ENCODE measurements around the gene LHFPL2.

The LHFPL2 gene

DNA sequence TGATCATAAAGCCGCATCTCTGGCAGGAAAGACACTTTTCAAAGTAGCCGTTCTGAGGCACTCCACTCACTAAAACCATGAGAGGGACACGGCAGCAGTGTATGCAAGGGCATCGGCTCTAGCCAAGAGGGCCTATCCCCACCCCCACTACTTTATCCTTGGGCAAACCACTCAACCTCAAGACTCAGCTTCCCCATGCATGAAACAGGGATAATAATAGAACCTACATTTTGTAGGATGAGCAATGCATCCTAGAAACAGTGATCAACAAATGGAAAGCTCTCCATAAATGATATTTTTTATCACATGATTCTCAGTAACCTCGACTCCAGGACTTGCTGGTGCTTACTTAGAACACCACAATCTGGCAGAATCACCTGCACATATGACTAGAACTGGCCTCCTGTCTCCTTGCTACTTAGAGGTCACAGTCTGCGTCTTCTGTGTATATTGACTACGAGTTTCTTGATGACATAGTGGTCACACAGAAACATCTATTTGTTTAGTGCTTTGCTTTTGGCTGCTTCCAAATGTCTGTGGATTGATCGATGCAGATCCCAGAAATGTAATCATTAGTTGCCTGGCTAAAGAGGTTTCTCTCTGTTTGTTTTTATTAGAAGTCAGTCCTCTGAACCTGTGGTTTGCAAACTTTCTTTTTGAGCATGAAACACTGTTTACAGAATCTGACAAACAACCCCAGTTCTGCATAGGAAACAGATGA, 102.1 kb downstream of the LHFPL2 start:
- Mint-ChIP-seq H3K9me3 (no peaks in the 10 kb centered on the region), H3K27me3 (no peaks in the 10 kb centered on the region), H3K4me1 (peaks cover 9% of the 10 kb centered on the region), H3K27ac (no peak overlapping the region), H3K4me3 (no peak overlapping the region), H3K36me3 (peaks cover 7% of the 10 kb centered on the region)
- DNase-seq (ENCODE audit: low spot score in 2 of 2) = no peak
- no peak for ATAC-seq (ENCODE audit: low read depth)

DNA sequence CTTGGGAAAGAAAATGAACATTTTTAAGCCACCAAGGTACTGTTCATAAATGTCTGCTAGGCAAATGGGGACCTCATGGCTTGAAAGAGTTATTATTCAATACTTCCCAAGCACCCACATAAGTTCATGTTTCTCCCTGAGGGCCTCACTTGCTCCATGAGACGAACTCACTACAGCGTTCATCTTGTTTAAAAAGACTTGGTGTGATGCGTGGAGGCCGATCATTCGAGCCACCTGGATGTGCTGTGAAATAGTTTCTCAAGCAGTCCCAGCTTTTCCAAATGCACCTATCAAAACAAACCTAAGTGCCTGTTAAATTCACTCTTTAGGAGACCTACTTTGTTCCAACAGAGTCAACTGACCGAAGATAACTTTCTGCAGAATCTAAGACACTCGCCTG, 103.2 kb downstream of the LHFPL2 start:
- H3K36me3 Mint-ChIP-seq = peaks cover 7% of the 10 kb centered on the region
- no peak for DNase-seq (ENCODE audit: low spot score in 2 of 2)
- H3K4me1 Mint-ChIP-seq = peaks cover 9% of the 10 kb centered on the region
- no peaks in the 10 kb centered on the region for H3K9me3 Mint-ChIP-seq
- no peak for ATAC-seq (ENCODE audit: low read depth)
- H3K4me3 Mint-ChIP-seq = no peak overlapping the region
- no peak overlapping the region for H3K27ac Mint-ChIP-seq
- no peaks in the 10 kb centered on the region for H3K27me3 Mint-ChIP-seq

GRCh38 chr5:78544561-78545201, 103.9 kb downstream of the LHFPL2 start:
- ATAC-seq (ENCODE audit: low read depth) = no peak
- peaks cover 5% of the 10 kb centered on the region for H3K36me3 Mint-ChIP-seq
- H3K27me3 Mint-ChIP-seq = no peaks in the 10 kb centered on the region
- H3K4me3 Mint-ChIP-seq = no peak overlapping the region
- DNase-seq (ENCODE audit: low spot score in 2 of 2) = no peak
- peaks cover 7% of the 10 kb centered on the region for H3K4me1 Mint-ChIP-seq
- no peaks in the 10 kb centered on the region for H3K9me3 Mint-ChIP-seq
- H3K27ac Mint-ChIP-seq = no peak overlapping the region

DNA sequence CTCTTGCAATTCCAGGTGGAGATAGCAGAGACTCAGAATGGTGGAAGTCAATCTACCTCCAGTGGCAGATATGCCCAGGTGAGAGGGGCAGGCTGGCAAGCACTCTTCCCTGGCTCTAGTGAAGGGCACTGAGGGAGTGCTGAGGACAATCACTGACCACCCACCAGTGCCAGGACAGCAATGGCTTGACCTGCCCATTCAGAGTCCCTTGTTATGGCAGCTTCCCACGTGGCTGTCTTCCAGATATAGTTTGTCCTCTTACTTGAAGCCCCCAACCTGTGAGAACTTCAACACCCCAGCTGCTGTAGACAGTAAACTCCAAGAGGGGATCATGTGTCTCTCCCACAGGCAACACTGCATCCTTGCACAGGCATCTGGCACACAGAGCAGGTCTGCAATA, 104.7 kb downstream of the LHFPL2 start:
- ATAC-seq (ENCODE audit: low read depth) (no peak), DNase-seq (ENCODE audit: low spot score in 2 of 2) (no peak)
- H3K9me3 Mint-ChIP-seq = no peaks in the 10 kb centered on the region
- H3K27me3 Mint-ChIP-seq = no peaks in the 10 kb centered on the region
- no peak overlapping the region for H3K27ac Mint-ChIP-seq
- H3K4me1 Mint-ChIP-seq = peaks cover 9% of the 10 kb centered on the region
- no peak overlapping the region for H3K4me3 Mint-ChIP-seq
- H3K36me3 Mint-ChIP-seq = peaks cover 5% of the 10 kb centered on the region

- H3K27ac Mint-ChIP-seq = no peak overlapping the region
- H3K9me3 Mint-ChIP-seq = no peaks in the 10 kb centered on the region
- DNase-seq (ENCODE audit: low spot score in 2 of 2) (no peak), ATAC-seq (ENCODE audit: low read depth) (no peak)
- no peak overlapping the region for H3K4me3 Mint-ChIP-seq
- H3K4me1 Mint-ChIP-seq = peaks cover 15% of the 10 kb centered on the region
- no peaks in the 10 kb centered on the region for H3K27me3 Mint-ChIP-seq
- peaks cover 5% of the 10 kb centered on the region for H3K36me3 Mint-ChIP-seq
Observed at GRCh38 chr5:78543292-78543691, 105.3 kb downstream of the LHFPL2 start.

- Mint-ChIP-seq H3K36me3 (peaks cover 5% of the 10 kb centered on the region), H3K4me1 (peaks cover 20% of the 10 kb centered on the region), H3K9me3 (no peaks in the 10 kb centered on the region), H3K4me3 (no peak overlapping the region), H3K27me3 (no peaks in the 10 kb centered on the region), H3K27ac (no peak overlapping the region)
- DNase-seq (ENCODE audit: low spot score in 2 of 2) (no peak), ATAC-seq (ENCODE audit: low read depth) (no peak)
Observed at GRCh38 chr5:78542321-78542840, 106.2 kb downstream of the LHFPL2 start.

DNA sequence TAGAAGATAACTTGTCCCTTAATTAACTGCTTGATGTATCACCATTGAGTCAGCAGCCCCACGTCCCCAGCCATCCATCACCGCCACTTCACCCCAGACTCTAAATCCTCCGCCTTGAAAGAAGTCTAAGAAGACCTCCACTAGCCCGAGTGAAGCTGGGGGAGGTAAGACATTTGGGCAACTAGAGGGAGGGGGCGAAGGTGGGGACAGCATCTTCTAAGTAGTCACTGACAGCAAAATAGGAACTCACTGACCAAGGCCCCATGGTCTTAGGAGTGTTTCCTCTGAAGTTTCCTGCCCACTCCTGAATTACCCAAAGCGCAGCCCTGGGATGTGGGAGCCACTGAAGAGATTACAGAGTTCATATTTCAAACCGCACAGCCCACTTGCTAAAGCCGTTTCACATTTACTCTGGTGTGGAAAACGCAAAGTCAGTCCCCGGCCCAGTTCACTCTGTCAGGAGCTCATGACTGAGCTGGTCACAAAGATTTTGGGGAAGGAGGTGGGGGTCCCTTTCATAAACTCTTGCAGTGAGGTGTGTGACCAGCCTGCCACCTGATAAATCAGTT, 107.4 kb downstream of the LHFPL2 start:
- H3K4me3 Mint-ChIP-seq = no peak overlapping the region
- no peaks in the 10 kb centered on the region for H3K27me3 Mint-ChIP-seq
- no peaks in the 10 kb centered on the region for H3K9me3 Mint-ChIP-seq
- H3K27ac Mint-ChIP-seq = no peak overlapping the region
- peaks cover 5% of the 10 kb centered on the region for H3K36me3 Mint-ChIP-seq
- peaks cover 18% of the 10 kb centered on the region for H3K4me1 Mint-ChIP-seq
- DNase-seq (ENCODE audit: low spot score in 2 of 2) (no peak), ATAC-seq (ENCODE audit: low read depth) (no peak)

- ATAC-seq (ENCODE audit: low read depth) (no peak), DNase-seq (ENCODE audit: low spot score in 2 of 2) (no peak)
- Mint-ChIP-seq H3K9me3 (no peaks in the 10 kb centered on the region), H3K4me1 (peaks cover 18% of the 10 kb centered on the region), H3K36me3 (peaks cover 5% of the 10 kb centered on the region), H3K27me3 (no peaks in the 10 kb centered on the region), H3K27ac (no peak overlapping the region), H3K4me3 (no peak overlapping the region)
Observed at GRCh38 chr5:78540335-78541085, 108.1 kb downstream of the LHFPL2 start.

DNA sequence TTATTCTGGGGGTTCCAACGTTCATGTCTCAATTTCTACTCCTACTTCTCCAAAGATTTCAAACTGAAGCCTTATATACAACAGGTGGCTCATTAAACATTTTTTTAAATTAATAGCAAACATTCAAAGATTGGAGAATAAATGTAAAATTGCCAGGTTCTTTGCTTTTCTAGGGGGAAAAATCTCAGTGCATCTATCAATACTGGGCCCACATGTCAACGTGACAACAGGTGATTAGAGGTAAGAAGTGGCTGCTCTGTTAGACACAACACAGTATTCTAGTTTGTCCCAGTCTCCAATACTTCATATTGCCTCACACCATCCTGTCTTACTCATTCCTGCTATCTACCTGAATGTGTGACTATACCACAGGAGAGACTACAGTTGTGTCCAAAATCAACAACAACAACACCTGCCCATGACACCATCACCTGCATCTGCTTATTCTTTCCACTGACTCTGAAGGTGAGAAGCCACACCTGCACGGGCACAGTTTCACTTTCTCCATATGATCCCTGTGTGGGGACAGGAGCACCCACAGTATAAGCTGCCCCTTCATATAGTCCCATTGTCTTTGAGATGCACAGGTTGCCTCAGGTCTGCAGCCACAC, 110.2 kb downstream of the LHFPL2 start:
- peaks cover 3% of the 10 kb centered on the region for H3K36me3 Mint-ChIP-seq
- no peaks in the 10 kb centered on the region for H3K9me3 Mint-ChIP-seq
- ATAC-seq (ENCODE audit: low read depth) (no peak), DNase-seq (ENCODE audit: low spot score in 2 of 2) (no peak)
- no peak overlapping the region for H3K27ac Mint-ChIP-seq
- H3K4me3 Mint-ChIP-seq = no peak overlapping the region
- no peaks in the 10 kb centered on the region for H3K27me3 Mint-ChIP-seq
- H3K4me1 Mint-ChIP-seq = peaks cover 13% of the 10 kb centered on the region

DNA sequence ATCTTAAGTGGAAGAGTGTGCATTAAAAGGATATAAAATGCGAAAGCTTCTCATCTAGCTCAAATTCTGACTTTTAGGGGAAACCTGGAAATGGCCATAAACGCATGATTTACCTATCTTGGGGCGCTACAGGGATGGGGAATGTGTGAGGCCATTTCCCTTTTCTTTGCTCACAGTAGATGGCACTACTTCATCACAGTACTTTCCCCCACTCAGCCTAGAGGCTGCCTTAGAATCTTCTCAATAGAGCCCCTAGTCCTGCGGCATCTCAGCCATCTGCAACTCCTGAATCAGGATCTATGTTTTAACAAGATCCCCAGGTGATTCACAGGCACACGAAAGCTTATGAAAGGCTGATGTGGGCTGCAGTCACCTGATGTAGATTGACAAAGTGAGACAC, 110.8 kb downstream of the LHFPL2 start:
- H3K27ac Mint-ChIP-seq = no peak overlapping the region
- H3K4me1 Mint-ChIP-seq = peaks cover 16% of the 10 kb centered on the region
- H3K9me3 Mint-ChIP-seq = no peaks in the 10 kb centered on the region
- H3K4me3 Mint-ChIP-seq = no peak overlapping the region
- peaks cover 3% of the 10 kb centered on the region for H3K36me3 Mint-ChIP-seq
- H3K27me3 Mint-ChIP-seq = no peaks in the 10 kb centered on the region
- DNase-seq (ENCODE audit: low spot score in 2 of 2) (peak in 1 of 2 donors; percentile 38), ATAC-seq (ENCODE audit: low read depth) (peak; percentile 91)

- Mint-ChIP-seq H3K27me3 (no peaks in the 10 kb centered on the region), H3K36me3 (peaks cover under 1% of the 10 kb centered on the region), H3K4me3 (no peak overlapping the region), H3K9me3 (no peaks in the 10 kb centered on the region), H3K27ac (peak overlapping the region; percentile 38), H3K4me1 (peaks cover 16% of the 10 kb centered on the region)
- no peak for DNase-seq (ENCODE audit: low spot score in 2 of 2)
- ATAC-seq (ENCODE audit: low read depth) = no peak
Observed at GRCh38 chr5:78537411-78537810, 111.2 kb downstream of the LHFPL2 start.

- no peak overlapping the region for H3K27ac Mint-ChIP-seq
- H3K4me3 Mint-ChIP-seq = no peak overlapping the region
- H3K36me3 Mint-ChIP-seq = no peaks in the 10 kb centered on the region
- DNase-seq (ENCODE audit: low spot score in 2 of 2) (no peak), ATAC-seq (ENCODE audit: low read depth) (no peak)
- H3K27me3 Mint-ChIP-seq = no peaks in the 10 kb centered on the region
- H3K4me1 Mint-ChIP-seq = peaks cover 16% of the 10 kb centered on the region
- no peaks in the 10 kb centered on the region for H3K9me3 Mint-ChIP-seq
Observed at GRCh38 chr5:78536661-78537196, 111.8 kb downstream of the LHFPL2 start.

- Mint-ChIP-seq H3K4me3 (no peak overlapping the region), H3K27me3 (no peaks in the 10 kb centered on the region), H3K9me3 (no peaks in the 10 kb centered on the region), H3K4me1 (peaks cover 16% of the 10 kb centered on the region), H3K27ac (peak overlapping the region; percentile 22), H3K36me3 (no peaks in the 10 kb centered on the region)
- DNase-seq (ENCODE audit: low spot score in 2 of 2) = no peak
- no peak for ATAC-seq (ENCODE audit: low read depth)
Observed at GRCh38 chr5:78534905-78535200, 113.7 kb downstream of the LHFPL2 start.

All from memory B cell (primary cell).